Daoy (cell line): ENCODE measurements around the gene NHLH1. TPM values are rescaled to one million over a fixed set of nuclear protein-coding genes. Genes with fewer than 3 reads are reported as not detected.

Source experiments
- DNase-seq: peaks from one replicate; pipeline ENCODE4 v3.0.0-alpha.2; 2015; ENCODE audit warnings: low read depth
- total RNA-seq: library from RNA; depleted of rRNA; stranded (reverse); fragments of >200 nt; shearing (Covaris generic); gene quantifications from 2 replicates; pipeline ENCODE4 v1.2.3, GENCODE V29; 2014; rRNA removed

The NHLH1 gene
- total RNA-seq, result not detected in 2 replicates

- DNase-seq, result no peak
These were observed at the start of gene NHLH1 for GRCh38 chr1:160366731-160367515. Gene NHLH1, plus strand, starts transcription at chr1:160367071. Its CDS starts 3,661 bp downstream, at chr1:160370732.

- DNase-seq, result no peak
These were observed 44.0 kb upstream of the NHLH1 start for GRCh38 chr1:160322831-160323230.

GRCh38 chr1:160325252-160325651 is 41.6 kb upstream of the NHLH1 start:
- no peak for DNase-seq

GRCh38 chr1:160326418-160326817 is 40.5 kb upstream of the NHLH1 start:
- DNase-seq, result no peak

GRCh38 chr1:160328184-160328583 is 38.7 kb upstream of the NHLH1 start:
- no peak for DNase-seq

GRCh38 chr1:160330119-160330518 is 36.8 kb upstream of the NHLH1 start:
- no peak for DNase-seq

- no peak for DNase-seq
These were observed 34.4 kb upstream of the NHLH1 start for GRCh38 chr1:160332516-160332915.

GRCh38 chr1:160338580-160338979 is 28.3 kb upstream of the NHLH1 start:
- no peak for DNase-seq

GRCh38 chr1:160340146-160340545 is 26.7 kb upstream of the NHLH1 start:
- DNase-seq, result no peak

GRCh38 chr1:160340866-160341265 is 26.0 kb upstream of the NHLH1 start:
- no peak for DNase-seq

- no peak for DNase-seq
These were observed 24.3 kb upstream of the NHLH1 start for GRCh38 chr1:160342526-160342925.

GRCh38 chr1:160342953-160343869 is 23.7 kb upstream of the NHLH1 start, which contains the start of the genes COPA and NCSTN:
Gene COPA, minus strand, starts transcription at chr1:160343250. Its CDS starts 80 bp downstream, at chr1:160343170.
Gene NCSTN, plus strand, starts transcription at chr1:160343383. Its CDS starts 14 bp downstream, at chr1:160343397.
- peak; percentile 95 for DNase-seq

- no peak for DNase-seq
These were observed 22.6 kb upstream of the NHLH1 start for GRCh38 chr1:160344241-160344640.

GRCh38 chr1:160344936-160345335 is 21.9 kb upstream of the NHLH1 start:
- no peak for DNase-seq

GRCh38 chr1:160346463-160346862 is 20.4 kb upstream of the NHLH1 start:
- DNase-seq, result no peak

GRCh38 chr1:160346958-160347357 is 19.9 kb upstream of the NHLH1 start:
- no peak for DNase-seq

- DNase-seq, result no peak
These were observed 15.2 kb upstream of the NHLH1 start for GRCh38 chr1:160351629-160352028.

GRCh38 chr1:160352555-160352954 is 14.3 kb upstream of the NHLH1 start:
- DNase-seq, result no peak

- DNase-seq, result no peak
These were observed 13.6 kb upstream of the NHLH1 start for GRCh38 chr1:160353223-160353622.

- DNase-seq, result peak; percentile 12
These were observed 12.4 kb upstream of the NHLH1 start for GRCh38 chr1:160354388-160354985.

- DNase-seq, result no peak
These were observed 9.4 kb upstream of the NHLH1 start for GRCh38 chr1:160357286-160358002.
